Hepatocyte (in vitro differentiated cells): ENCODE data around the gene CDC42BPG. TPM values are rescaled to one million over a fixed set of nuclear protein-coding genes. Genes with fewer than 3 reads are reported as not detected.

ENCODE experiments used
- DNase-seq: peaks from one replicate; pipeline ENCODE4 v3.0.0-alpha.2; 2016; ENCODE audit warnings: low spot score
- H2AFZ ChIP-seq: fragments of 200-600 bp; sonication (generic); 2 replicates; pipeline ENCODE4 v1.6.0; 2016; ENCODE audit warnings: antibody characterized with exemption, mild to moderate bottlenecking
- H3K27ac ChIP-seq: fragments of 200-600 bp; sonication (generic); 2 replicates; pipeline ENCODE4 v1.5.1; 2016; ENCODE audit warnings: mild to moderate bottlenecking
- H3K27me3 ChIP-seq: fragments of 200-600 bp; sonication (generic); 2 replicates; pipeline ENCODE4 v1.6.1; 2016
- H3K36me3 ChIP-seq: fragments of 200-600 bp; sonication (generic); replicated peaks from 2 replicates; pipeline ENCODE4 v1.5.1; 2016; ENCODE audit warnings: low read depth; ENCODE audit not compliant: insufficient read depth
- H3K4me1 ChIP-seq: fragments of 200-600 bp; sonication (generic); 2 replicates; pipeline ENCODE4 v1.5.1; 2016; ENCODE audit warnings: mild to moderate bottlenecking, moderate library complexity; ENCODE audit not compliant: insufficient read depth
- H3K4me2 ChIP-seq: fragments of 200-600 bp; sonication (generic); 2 replicates; pipeline ENCODE4 v1.6.0; 2016
- H3K4me3 ChIP-seq: fragments of 200-600 bp; sonication (generic); 2 replicates; pipeline ENCODE4 v1.5.1; 2016; ENCODE audit warnings: mild to moderate bottlenecking
- H3K79me2 ChIP-seq: fragments of 200-600 bp; sonication (generic); 2 replicates; pipeline ENCODE4 v1.6.0; 2017; ENCODE audit warnings: mild to moderate bottlenecking
- H3K9me2 ChIP-seq: fragments of 200-600 bp; sonication (generic); replicated peaks from 2 replicates; pipeline ENCODE4 v1.6.0; 2017; ENCODE audit warnings: mild to moderate bottlenecking; ENCODE audit not compliant: insufficient read depth
- H3K9me3 ChIP-seq: fragments of 200-600 bp; sonication (generic); 2 replicates; pipeline ENCODE4 v1.5.1; 2016; ENCODE audit warnings: low read depth, mild to moderate bottlenecking
- H4K20me1 ChIP-seq: fragments of 200-600 bp; sonication (generic); 2 replicates; pipeline ENCODE4 v1.6.0; 2016; ENCODE audit warnings: mild to moderate bottlenecking; ENCODE audit not compliant: insufficient read depth, poor library complexity, severe bottlenecking
- CTCF ChIP-seq: fragments of 200-600 bp; sonication (generic); IDR thresholded peaks from 2 replicates; pipeline ENCODE4 v1.5.1; 2016; ENCODE audit warnings: antibody characterized with exemption, mild to moderate bottlenecking; ENCODE audit not compliant: poor library complexity
- EZH2 ChIP-seq: fragments of 200-600 bp; sonication (generic); IDR thresholded peaks from 2 replicates; pipeline ENCODE4 v1.6.1; 2016; ENCODE audit warnings: antibody characterized with exemption, mild to moderate bottlenecking, borderline replicate concordance
- EZH2phosphoT487 ChIP-seq: fragments of 200-600 bp; sonication (generic); IDR thresholded peaks from one replicate; pipeline ENCODE4 v1.6.1; 2018; ENCODE audit warnings: antibody characterized with exemption, mild to moderate bottlenecking, low read depth, moderate library complexity; ENCODE audit not compliant: unreplicated experiment, severe bottlenecking
- WGBS: methylation state at CpG from one replicate; pipeline ENCODE4 v1.1.6; 2016; ENCODE audit warnings: low lambda C conversion rate; ENCODE audit errors: missing lambda C conversion rate; 5-methylcytosine and 5-hydroxymethylcytosine counted together
- polyA plus RNA-seq: library from polyadenylated mRNA; unstranded; fragments of >200 nt; fragmentation: Nextera tagmentation; extraction: Ambion mirVana; gene quantifications from 2 replicates; pipeline ENCODE4 v1.2.1, GENCODE V29; 2016
- total RNA-seq: library from RNA; depleted of rRNA; stranded (reverse); fragments of >200 nt; gene quantifications from 2 replicates; pipeline ENCODE4 v1.2.3, GENCODE V29; 2014

CDC42BPG gene
- total and polyA plus RNA-seq, 2 experiments from 2014 or later = 3.1 to 8.4 TPM

DNA sequence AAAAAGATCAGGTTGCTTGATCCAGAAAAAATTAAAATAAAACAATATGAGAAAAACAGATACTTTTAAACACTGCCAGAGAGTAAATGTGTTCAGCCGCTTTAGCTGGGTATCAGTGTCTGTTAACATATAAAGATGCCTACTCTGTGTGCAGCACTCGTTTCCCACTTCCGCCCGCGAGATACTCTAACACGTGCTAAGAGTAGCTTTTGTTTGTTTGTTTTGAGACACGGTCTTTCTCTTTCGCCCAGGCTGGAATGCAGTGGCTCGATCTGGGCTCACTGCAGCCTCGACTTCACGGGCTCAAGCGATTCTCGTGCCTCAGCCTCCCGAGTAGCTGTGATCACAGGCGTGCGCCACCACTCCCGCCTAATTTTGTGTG is 33.6 kb downstream of the CDC42BPG start:
- Histone ChIP-seq H3K36me3 (no peaks in the 10 kb centered on the region), H2AFZ (peak overlapping the region; percentile 44), H3K9me2 (no peaks in the 10 kb centered on the region), H3K79me2 (peaks cover 15% of the 10 kb centered on the region), H3K27ac (peak overlapping the region; percentile 15), H3K9me3 (no peaks in the 10 kb centered on the region), H3K4me2 (peak overlapping the region; percentile 79), H3K27me3 (no peaks in the 10 kb centered on the region), H4K20me1 (no peaks in the 10 kb centered on the region), H3K4me3 (peak overlapping the region; percentile 4), H3K4me1 (peaks cover 9% of the 10 kb centered on the region)
- DNase-seq = no peak
- TF ChIP-seq EZH2phosphoT487 (no peak), CTCF (no peak), EZH2 (no peak)
- WGBS = 44% methylated on average over 17 of the region's 17 CpGs

DNA sequence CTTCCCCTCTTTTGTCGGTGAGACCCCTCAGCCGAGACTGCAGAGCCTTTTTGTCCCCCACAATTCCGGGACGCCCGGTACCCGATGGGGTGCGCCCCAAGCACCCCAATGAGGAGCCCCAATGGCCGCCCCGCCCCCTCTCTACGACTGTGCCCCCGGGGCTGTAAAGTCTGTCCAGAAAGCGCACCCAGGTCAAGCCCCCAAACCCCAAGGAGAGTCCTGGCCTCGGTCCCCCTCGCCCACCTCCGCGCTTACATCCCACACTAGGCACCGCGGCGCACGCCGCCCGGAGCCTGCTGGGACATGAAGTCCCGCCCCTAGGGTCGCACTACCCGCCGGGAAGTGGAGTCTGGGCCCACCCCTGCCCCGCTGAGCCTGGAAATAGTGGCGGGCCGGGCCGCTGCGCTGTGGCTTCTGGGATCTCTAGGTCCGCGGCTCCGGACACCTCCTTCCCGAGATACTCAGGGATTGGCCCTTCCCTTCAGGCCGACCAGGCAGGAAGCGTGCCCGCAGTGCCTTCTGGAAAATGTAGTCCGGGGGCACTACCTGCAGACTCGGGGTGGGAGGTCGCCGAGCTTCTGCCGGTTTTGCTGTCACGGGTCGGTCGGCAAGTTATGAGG is 34.1 kb downstream of the CDC42BPG start, which contains the start of gene MEN1:
TSS of gene MEN1 (minus strand) at position 281 of the 620 bp plus-strand sequence. CDS start 442 bp downstream, outside the sequence.
- Histone ChIP-seq H3K4me1 (peaks cover 9% of the 10 kb centered on the region), H3K79me2 (peaks cover 15% of the 10 kb centered on the region), H3K4me3 (peak within 1 kb of the TSS; percentile 51), H3K36me3 (no peaks in the 10 kb centered on the region), H4K20me1 (no peaks in the 10 kb centered on the region), H3K27ac (peak within 1 kb of the TSS; percentile 69), H3K4me2 (peak within 1 kb of the TSS; percentile 89), H3K9me3 (no peaks in the 10 kb centered on the region), H2AFZ (peak within 1 kb of the TSS; percentile 70), H3K9me2 (no peaks in the 10 kb centered on the region), H3K27me3 (no peaks in the 10 kb centered on the region)
- DNase-seq = peak; percentile 98
- TF ChIP-seq CTCF (no peak), EZH2phosphoT487 (no peak), EZH2 (no peak)
- under 1% methylated on average over 30 of the region's 46 CpGs for WGBS

- peak; percentile 78 for DNase-seq
- H3K79me2 ChIP-seq = peaks cover 15% of the 10 kb centered on the region
- H2AFZ ChIP-seq = peak overlapping the region; percentile 70
These were observed 34.6 kb downstream of the CDC42BPG start for GRCh38 chr11:64809781-64810241.

More at GRCh38 chr11:64809781-64810241, 34.6 kb downstream of the CDC42BPG start:
- H3K4me3 ChIP-seq = peak overlapping the region; percentile 51
- peak overlapping the region; percentile 69 for H3K27ac ChIP-seq
- WGBS = 3% methylated on average over 21 of the region's 44 CpGs
- H4K20me1 ChIP-seq = no peaks in the 10 kb centered on the region
- no peaks in the 10 kb centered on the region for H3K27me3 ChIP-seq
- H3K9me2 ChIP-seq = no peaks in the 10 kb centered on the region
- H3K9me3 ChIP-seq = no peaks in the 10 kb centered on the region
- TF ChIP-seq EZH2phosphoT487 (no peak), CTCF (no peak), EZH2 (no peak)
- H3K36me3 ChIP-seq = no peaks in the 10 kb centered on the region
- peak overlapping the region; percentile 89 for H3K4me2 ChIP-seq
- peaks cover 6% of the 10 kb centered on the region for H3K4me1 ChIP-seq
